Measurements from ENCODE around the gene CNGA2. TPM values are rescaled to one million over a fixed set of nuclear protein-coding genes. Genes with fewer than 3 reads are reported as not detected.
"Not testable (repeated sequence)": the region's sequence is repeated elsewhere in the genome, so short reads cannot be mapped to it uniquely, and the experiment has no call there.

Gene CNGA2
- total and polyA plus RNA-seq, 12 donors: not detected

GRCh38 chrX:151694121-151694520 lies 40.4 kb upstream of the CNGA2 start:
- 66 to 71% (median 67%) methylated on average over 10 to 12 of the region's 12 CpGs for WGBS, 4 donors

GRCh38 chrX:151694661-151695582 lies 39.6 kb upstream of the CNGA2 start, which contains the start of gene PRRG3:
Gene PRRG3, plus strand, starts transcription at chrX:151695458. Its CDS starts 3,357 bp downstream, at chrX:151698815.
- Histone ChIP-seq H3K9me3 (replicated peaks in 1 of 3) (no peaks in the 10 kb centered on the region), H3K27ac (no peak within 1 kb of the TSS), H3K36me3 (replicated peaks in 1 of 2) (no peaks in the 10 kb centered on the region), H3K27me3 (peaks cover 19% of the 10 kb centered on the region), H3K4me1 (replicated peaks in 1 of 2) (no peaks in the 10 kb centered on the region), H3K4me3 (no peak within 1 kb of the TSS)
- TF ChIP-seq CTCF (IDR thresholded peaks at IDR 0.05) (no peak), POLR2A (IDR thresholded peaks at IDR 0.05) (no peak)
- intact Hi-C loops (cut with DNase I): no loop called here
- no peak for DNase-seq
- 6 to 55% (median 27%) methylated on average over 25 to 93 of the region's 100 CpGs; no CpG with 5 or more reads in 1 of the 4 donors for WGBS, 4 donors

More at GRCh38 chrX:151694121-151694520, 40.4 kb upstream of the CNGA2 start:
- Histone ChIP-seq H3K36me3 (replicated peaks in 1 of 2) (no peaks in the 10 kb centered on the region), H3K27me3 (peaks cover 19% of the 10 kb centered on the region), H3K27ac (no peak overlapping the region), H3K4me1 (replicated peaks in 1 of 2) (no peaks in the 10 kb centered on the region), H3K4me3 (no peak overlapping the region), H3K9me3 (replicated peaks in 1 of 3) (no peaks in the 10 kb centered on the region)
- DNase-seq: no peak
- TF ChIP-seq CTCF (IDR thresholded peaks at IDR 0.05): no peak
- TF ChIP-seq POLR2A (IDR thresholded peaks at IDR 0.05): no peak
- intact Hi-C loops (cut with DNase I): no loop called here

GRCh38 chrX:151695583-151696340 lies 38.8 kb upstream of the CNGA2 start:
- intact Hi-C loops (cut with DNase I): no loop called here
- Histone ChIP-seq H3K27me3 (peaks cover 19% of the 10 kb centered on the region), H3K36me3 (replicated peaks in 1 of 2) (no peaks in the 10 kb centered on the region), H3K9me3 (replicated peaks in 1 of 3) (no peaks in the 10 kb centered on the region), H3K27ac (no peak overlapping the region), H3K4me1 (replicated peaks in 1 of 2) (no peaks in the 10 kb centered on the region), H3K4me3 (no peak overlapping the region)
- DNase-seq: no peak
- TF ChIP-seq POLR2A (IDR thresholded peaks at IDR 0.05): no peak
- TF ChIP-seq CTCF (IDR thresholded peaks at IDR 0.05): no peak
- 27 to 54% (median 42%) methylated on average over 13 to 19 of the region's 19 CpGs for WGBS, 4 donors

- H3K9me3 ChIP-seq (replicated peaks in 1 of 3); H3K4me3 ChIP-seq; DNase-seq; H3K36me3 ChIP-seq (replicated peaks in 1 of 2); intact Hi-C loops (cut with DNase I); H3K4me1 ChIP-seq (replicated peaks in 1 of 2); H3K27ac ChIP-seq: not testable (repeated sequence)
- 82 to 94% (median 89%) methylated on average over 8 of the region's 8 CpGs for WGBS, 4 donors
- H3K27me3 ChIP-seq: peaks cover 19% of the 10 kb centered on the region
Observed at GRCh38 chrX:151697082-151697481, 37.5 kb upstream of the CNGA2 start.
